Spleen (tissue), 11 donors: ENCODE measurements around the gene YKT6. TPM values are rescaled to one million over a fixed set of nuclear protein-coding genes. Genes with fewer than 3 reads are reported as not detected.

Source experiments
- DNase-seq: peaks from one replicate; pipeline ENCODE4 v3.0.0-alpha.2; 2020
- H3K27ac ChIP-seq, 8 donors: fragments of 200-600 bp; sonication (generic) in 7 of 8; 1 replicate in 4 of 8; 2 replicates in 4 of 8; pipeline versions ENCODE4 v1.5.0 to v1.8.0; 2016 to 2021; ENCODE audit warnings: inconsistent platforms in 4 of 8, mild to moderate bottlenecking in 4 of 8, moderate library complexity in 1 of 8
- H3K27me3 ChIP-seq, 7 donors: fragments of 200-600 bp; sonication (generic) in 6 of 7; replicated peaks in 1 of 7; 1 replicate in 4 of 7; 2 replicates in 3 of 7; pipeline versions ENCODE4 v1.5.0 to v1.8.0; 2016 to 2021; ENCODE audit warnings: inconsistent platforms in 3 of 7, mild to moderate bottlenecking in 1 of 7
- H3K36me3 ChIP-seq, 6 donors: fragments of 200-600 bp; sonication (generic) in 5 of 6; 1 replicate in 4 of 6; 2 replicates in 2 of 6; pipeline versions ENCODE4 v1.5.0 to v1.8.0; 2016 to 2021; ENCODE audit warnings: inconsistent platforms in 2 of 6
- H3K4me1 ChIP-seq, 6 donors: fragments of 200-600 bp; sonication (generic) in 5 of 6; 1 replicate in 3 of 6; 2 replicates in 3 of 6; pipeline versions ENCODE4 v1.5.0 to v1.8.0; 2016 to 2021; ENCODE audit warnings: inconsistent platforms in 3 of 6
- H3K4me3 ChIP-seq, 8 donors: fragments of 200-600 bp; sonication (generic) in 7 of 8; 1 replicate in 4 of 8; 2 replicates in 4 of 8; pipeline versions ENCODE4 v1.5.0 to v1.8.0; 2016 to 2021; ENCODE audit warnings: inconsistent platforms in 4 of 8, mild to moderate bottlenecking in 4 of 8, moderate library complexity in 2 of 8
- H3K9me3 ChIP-seq, 8 donors: fragments of 200-600 bp; sonication (generic) in 7 of 8; 1 replicate in 4 of 8; 2 replicates in 4 of 8; pipeline versions ENCODE4 v1.5.0 to v1.8.0; 2016 to 2021; ENCODE audit warnings: inconsistent platforms in 4 of 8
- POLR2A ChIP-seq, 3 donors: fragments of 450-650 bp; IDR thresholded peaks; one replicate each; pipeline ENCODE4 v1.5.1; 2017; ENCODE audit warnings: antibody characterized with exemption in 3 of 3, mild to moderate bottlenecking in 1 of 3
- POLR2AphosphoS5 ChIP-seq, 3 donors: sonication (generic); formaldehyde crosslinking; IDR thresholded peaks; one replicate each; pipeline ENCODE4 v1.5.1; 2017; ENCODE audit warnings: antibody characterized with exemption in 3 of 3
- WGBS, 5 donors: extraction: QIAGEN DNeasy Blood & Tissue Kit in 3 of 5; methylation state at CpG; one replicate each; pipeline versions ENCODE4 v1.1.5 to v1.1.7; 2013 to 2018; 5-methylcytosine and 5-hydroxymethylcytosine counted together
- intact Hi-C: fragments of 100-400 bp; cut with DNase I; formaldehyde crosslinking; loops from one replicate; pipeline ENCODE4 v1.15.0; 2023; ENCODE audit warnings: low total_unique reads
- polyA plus RNA-seq, 3 donors: library from polyadenylated mRNA; stranded (reverse); fragments of 200-250 nt; gene quantifications; one replicate each; pipeline ENCODE4 v1.2.1, GENCODE V29; 2013
- total RNA-seq, 7 donors: library from RNA; depleted of rRNA in 3 of 7; stranded (reverse); fragments of >200 nt in 3 of 7; fragmentation: NEBNext Ultra II Directional in 4 of 7; extraction: Animal tissue kit (Norgen Biotek cat#: 25700) in 4 of 7; gene quantifications; one replicate each; pipeline versions ENCODE4 v1.1.0 to v1.2.1, GENCODE V29; 2016 to 2021
- TF ChIP-seq, protein P1 (sequence below), 11 experiments: fragments of 200-600 bp in 7 of 11; fragments of 450-650 bp in 4 of 11; sonication (generic) in 4 of 11; IDR thresholded peaks in 8 of 11; conservative IDR thresholded peaks in 3 of 11; 1 replicate in 7 of 11; 2 replicates in 4 of 11; pipeline versions ENCODE4 v1.4.0 to v1.8.0; 2016 to 2021; ENCODE audit warnings: antibody characterized with exemption in 11 of 11, inconsistent platforms in 4 of 11, mild to moderate bottlenecking in 1 of 11
- donor health status: healthy with polysubstance abuse.
- donor health status: DM: no; HTN: no; CAD: no; lungs with moderate emphysema.
- donor health status: DM: no; HTN: no; CAD: no.
- donor health status: Bipolar disorder and iron deficiency.
- donor health status: healthy.
- donor health status: DM: no; HTN: no; CAD: no.
- donor health status: DM: yes; HTN: yes; CAD: no.

The YKT6 gene
- total and polyA plus RNA-seq, 10 donors = 26.9 to 66.4 (median 55.4) TPM

DNA sequence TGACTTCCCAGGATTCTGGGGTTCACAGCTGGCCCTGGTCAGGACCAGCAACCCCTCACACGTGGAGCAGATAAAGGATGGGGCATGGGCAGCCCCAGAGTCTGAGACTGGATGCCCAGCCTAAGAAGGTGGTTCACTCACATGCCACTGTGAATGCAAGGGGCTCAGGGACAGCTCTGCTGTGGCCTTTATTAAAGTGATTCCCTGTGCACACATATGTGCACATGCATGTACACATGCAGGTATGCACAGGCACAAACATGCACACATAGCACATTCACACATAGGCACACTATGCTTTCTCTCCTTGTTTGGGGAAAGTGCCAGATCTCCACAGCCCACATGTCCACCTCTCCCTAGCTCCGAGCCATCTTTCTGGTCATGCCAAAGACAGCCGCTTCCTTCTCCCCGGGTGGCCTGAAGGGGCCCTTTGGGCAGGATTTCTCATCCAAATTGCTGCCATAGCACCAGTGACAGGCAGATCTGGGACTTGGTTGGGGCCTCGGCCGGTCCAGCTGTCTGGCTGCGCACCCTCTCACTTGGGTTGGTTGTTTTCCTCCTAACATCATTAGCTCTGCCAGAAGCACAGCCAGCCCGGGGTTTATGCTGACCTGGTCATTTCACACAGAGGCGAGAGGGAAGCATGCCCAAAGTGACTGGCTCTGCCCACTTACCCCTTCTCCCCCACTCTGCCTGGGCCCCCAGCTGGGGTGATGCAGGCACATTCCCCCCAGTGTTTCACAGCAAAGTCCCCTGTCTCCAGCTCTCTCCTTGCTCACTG, 13.0 kb upstream of the YKT6 start:
- intact Hi-C loops = no loop called here
- 70 to 77% (median 76%) methylated on average over 9 of the region's 9 CpGs for WGBS, 5 donors
- peaks cover 0 to 4% (median 2%) of the 10 kb centered on the region in 8 donors for H3K9me3 ChIP-seq
- TF ChIP-seq POLR2A (IDR thresholded peaks at IDR 0.05) = no peak
- TF ChIP-seq, protein P1, sequence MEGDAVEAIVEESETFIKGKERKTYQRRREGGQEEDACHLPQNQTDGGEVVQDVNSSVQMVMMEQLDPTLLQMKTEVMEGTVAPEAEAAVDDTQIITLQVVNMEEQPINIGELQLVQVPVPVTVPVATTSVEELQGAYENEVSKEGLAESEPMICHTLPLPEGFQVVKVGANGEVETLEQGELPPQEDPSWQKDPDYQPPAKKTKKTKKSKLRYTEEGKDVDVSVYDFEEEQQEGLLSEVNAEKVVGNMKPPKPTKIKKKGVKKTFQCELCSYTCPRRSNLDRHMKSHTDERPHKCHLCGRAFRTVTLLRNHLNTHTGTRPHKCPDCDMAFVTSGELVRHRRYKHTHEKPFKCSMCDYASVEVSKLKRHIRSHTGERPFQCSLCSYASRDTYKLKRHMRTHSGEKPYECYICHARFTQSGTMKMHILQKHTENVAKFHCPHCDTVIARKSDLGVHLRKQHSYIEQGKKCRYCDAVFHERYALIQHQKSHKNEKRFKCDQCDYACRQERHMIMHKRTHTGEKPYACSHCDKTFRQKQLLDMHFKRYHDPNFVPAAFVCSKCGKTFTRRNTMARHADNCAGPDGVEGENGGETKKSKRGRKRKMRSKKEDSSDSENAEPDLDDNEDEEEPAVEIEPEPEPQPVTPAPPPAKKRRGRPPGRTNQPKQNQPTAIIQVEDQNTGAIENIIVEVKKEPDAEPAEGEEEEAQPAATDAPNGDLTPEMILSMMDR (IDR thresholded peaks at IDR 0.05 in 8 of 11, conservative IDR thresholded peaks at IDR 0.05 in 3 of 11) = no peak
- no peak for TF ChIP-seq POLR2AphosphoS5 (IDR thresholded peaks at IDR 0.05)
- H3K27me3 ChIP-seq = peaks cover 0 to 8% (median 0%) of the 10 kb centered on the region in 7 donors
- DNase-seq = no peak
- no peak overlapping the region for H3K4me3 ChIP-seq
- no peak overlapping the region for H3K27ac ChIP-seq
- H3K36me3 ChIP-seq = no peaks in the 10 kb centered on the region
- H3K4me1 ChIP-seq = no peaks in the 10 kb centered on the region

DNA sequence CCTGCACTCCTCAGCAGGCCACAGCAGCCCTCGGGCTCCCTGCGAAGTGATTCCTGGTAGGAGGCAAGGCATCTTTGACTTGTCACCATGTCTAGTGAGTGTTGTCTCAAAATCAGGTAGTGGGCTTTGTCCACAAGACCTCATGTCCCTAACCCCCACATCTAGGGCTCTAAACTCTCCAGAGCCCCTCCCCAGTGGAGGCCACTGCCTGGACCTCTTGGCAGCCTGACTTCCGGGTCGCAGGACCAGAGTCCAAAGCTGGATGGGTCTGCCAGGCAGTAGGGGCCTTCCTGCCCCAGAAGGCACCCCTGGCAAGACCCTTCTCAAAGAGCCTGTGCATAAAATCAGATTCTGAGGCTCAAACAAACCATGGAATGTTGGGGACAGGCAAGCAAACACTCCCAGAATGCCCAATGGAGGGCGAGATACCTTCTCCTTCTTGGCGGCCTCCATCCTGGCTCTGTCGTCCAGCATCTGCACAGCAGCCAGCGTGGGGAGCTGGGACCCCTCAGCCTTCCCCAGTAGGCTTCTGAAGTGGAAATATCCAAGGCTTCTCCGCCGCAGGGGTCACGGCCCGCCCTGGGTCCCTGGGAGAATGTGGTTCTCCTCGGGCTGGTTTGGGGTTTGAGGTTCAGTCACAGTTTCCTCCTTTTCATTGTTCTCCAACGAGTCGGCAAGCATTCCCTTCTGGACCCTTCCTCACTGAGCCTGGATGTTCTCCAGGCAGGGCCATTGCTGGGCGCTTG, 12.1 kb upstream of the YKT6 start:
- Histone ChIP-seq H3K36me3 (no peaks in the 10 kb centered on the region), H3K9me3 (no peaks in the 10 kb centered on the region), H3K27me3 (peaks cover 0 to 8% (median 0%) of the 10 kb centered on the region in 7 donors), H3K27ac (no peak overlapping the region), H3K4me3 (no peak overlapping the region), H3K4me1 (no peaks in the 10 kb centered on the region)
- intact Hi-C loops = no loop called here
- no peak for TF ChIP-seq POLR2AphosphoS5 (IDR thresholded peaks at IDR 0.05)
- TF ChIP-seq, protein P1 (IDR thresholded peaks at IDR 0.05 in 8 of 11, conservative IDR thresholded peaks at IDR 0.05 in 3 of 11) = no peak
- no peak for TF ChIP-seq POLR2A (IDR thresholded peaks at IDR 0.05)
- 75 to 84% (median 80%) methylated on average over 15 to 16 of the region's 16 CpGs for whole genome bisulfite sequencing, 5 donors
- DNase-seq = no peak

DNA sequence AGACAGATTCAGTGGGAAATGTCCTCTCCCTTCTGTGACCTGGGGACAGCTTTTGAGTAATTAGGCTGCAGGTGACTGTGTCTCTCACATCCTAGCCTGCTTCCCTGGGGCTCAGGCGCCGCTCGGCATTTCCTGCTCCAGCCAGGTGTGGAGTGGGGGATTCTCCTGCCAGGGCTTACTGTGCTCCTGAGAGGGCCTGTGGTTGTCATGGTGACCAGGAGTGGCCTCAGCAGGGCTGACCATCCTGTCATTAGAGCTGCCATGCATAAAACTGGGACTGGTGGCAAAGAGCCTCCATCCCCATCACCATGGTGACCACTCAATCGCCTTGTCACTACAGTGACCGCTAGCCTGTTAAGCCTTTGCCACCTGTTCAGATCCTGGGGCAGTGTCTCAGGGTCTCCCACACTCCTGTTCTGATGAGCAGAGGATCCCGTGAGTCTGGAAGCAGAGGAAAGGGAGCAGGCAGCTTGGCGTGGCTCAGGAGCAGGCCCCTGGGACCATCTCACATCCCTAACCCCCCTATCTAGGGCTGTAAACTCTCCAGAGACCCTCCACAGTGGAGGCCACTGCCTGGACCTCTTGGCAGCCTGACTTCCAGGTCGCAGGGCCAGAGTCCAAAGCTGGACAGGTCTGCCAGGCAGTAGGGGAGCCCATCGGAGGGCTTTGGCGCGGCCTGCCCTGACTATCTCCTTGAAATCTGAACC, 11.3 kb upstream of the YKT6 start, which contains the start of gene GCK:
TSS of gene GCK (minus strand) at position 154 of the 707 bp plus-strand sequence. CDS start 486 bp downstream, outside the sequence.
- Histone ChIP-seq H3K36me3 (no peaks in the 10 kb centered on the region), H3K27ac (no peak within 1 kb of the TSS), H3K4me1 (no peaks in the 10 kb centered on the region), H3K9me3 (no peaks in the 10 kb centered on the region), H3K27me3 (peaks cover 0 to 8% (median 0%) of the 10 kb centered on the region in 7 donors), H3K4me3 (no peak within 1 kb of the TSS)
- 87 to 92% (median 89%) methylated on average over 4 to 11 of the region's 11 CpGs for WGBS, 5 donors
- DNase-seq = no peak
- TF ChIP-seq POLR2A (IDR thresholded peaks at IDR 0.05) = no peak
- TF ChIP-seq POLR2AphosphoS5 (IDR thresholded peaks at IDR 0.05) = no peak
- TF ChIP-seq, protein P1 (IDR thresholded peaks at IDR 0.05 in 8 of 11, conservative IDR thresholded peaks at IDR 0.05 in 3 of 11) = no peak
- intact Hi-C loops = no loop called here
